Measurements from ENCODE around the gene COG7.

GRCh38 chr16:23401139-23401538 is 51.9 kb downstream of the COG7 start:
- TF ChIP-seq EP300 (IDR thresholded peaks at IDR 0.05): no peak
- no peak for TF ChIP-seq CTCF (IDR thresholded peaks at IDR 0.05)
- no peak for TF ChIP-seq POLR2A (IDR thresholded peaks at IDR 0.05)

All from ovary (tissue), 3 donors.